Measurements from ENCODE around the gene ANKS3.

Gene ANKS3

GRCh38 chr16:4667203-4667963 lies 66.7 kb downstream of the ANKS3 start:
- DNase-seq (ENCODE audit: low read depth in 2 of 2): no peak

GRCh38 chr16:4666537-4667202 lies 67.4 kb downstream of the ANKS3 start:
- DNase-seq (ENCODE audit: low read depth in 2 of 2): no peak

- DNase-seq (ENCODE audit: low read depth in 2 of 2): no peak
Observed at GRCh38 chr16:4664538-4665418, 69.3 kb downstream of the ANKS3 start.

- no peak for DNase-seq (ENCODE audit: low read depth in 2 of 2)
Observed at GRCh38 chr16:4663777-4664465, 70.2 kb downstream of the ANKS3 start.

- DNase-seq (ENCODE audit: low read depth in 2 of 2): no peak
Observed at GRCh38 chr16:4663465-4663776, 70.7 kb downstream of the ANKS3 start.

GRCh38 chr16:4661661-4662060 lies 72.4 kb downstream of the ANKS3 start:
- no peak for DNase-seq (ENCODE audit: low read depth in 2 of 2)

- no peak for DNase-seq (ENCODE audit: low read depth in 2 of 2)
Observed at GRCh38 chr16:4660454-4661007, 73.5 kb downstream of the ANKS3 start.

GRCh38 chr16:4659363-4660353 lies 74.4 kb downstream of the ANKS3 start:
- DNase-seq (ENCODE audit: low read depth in 2 of 2): no peak

GRCh38 chr16:4656695-4657686 lies 77.1 kb downstream of the ANKS3 start:
- no peak for DNase-seq (ENCODE audit: low read depth in 2 of 2)

- no peak for DNase-seq (ENCODE audit: low read depth in 2 of 2)
Observed at GRCh38 chr16:4656221-4656620, 77.8 kb downstream of the ANKS3 start.

- no peak for DNase-seq (ENCODE audit: low read depth in 2 of 2)
Observed at GRCh38 chr16:4655801-4656200, 78.3 kb downstream of the ANKS3 start.

- DNase-seq (ENCODE audit: low read depth in 2 of 2): no peak
Observed at GRCh38 chr16:4654964-4655590, 79.0 kb downstream of the ANKS3 start.

- DNase-seq (ENCODE audit: low read depth in 2 of 2): no peak
Observed at GRCh38 chr16:4654011-4654963, 79.8 kb downstream of the ANKS3 start.

GRCh38 chr16:4652561-4652960 lies 81.5 kb downstream of the ANKS3 start:
- no peak for DNase-seq (ENCODE audit: low read depth in 2 of 2)

GRCh38 chr16:4651827-4652226 lies 82.2 kb downstream of the ANKS3 start:
- DNase-seq (ENCODE audit: low read depth in 2 of 2): no peak

GRCh38 chr16:4650443-4651074 lies 83.5 kb downstream of the ANKS3 start:
- DNase-seq (ENCODE audit: low read depth in 2 of 2): peak in 1 of 2 experiments; percentile 14

All from fibroblast of skin of left quadriceps (primary cell).